ENCODE results near the gene JSRP1.

- TF ChIP-seq CTCF (IDR thresholded peaks at IDR 0.05): no peak
- peak in 1 of 4 donors; percentile 20 for TF ChIP-seq POLR2A (IDR thresholded peaks at IDR 0.05)
Observed at GRCh38 chr19:2255982-2256685, at the start of gene JSRP1.

Measured in esophagus squamous epithelium (tissue), 4 donors.